ENCODE results near the gene TSPAN13.

- TF ChIP-seq CTCF (conservative IDR thresholded peaks at IDR 0.05; ENCODE audit: low read depth, low read length) (no peak), POLR2A (IDR thresholded peaks at IDR 0.05; ENCODE audit: low read depth, low read length) (no peak), USF2 (IDR thresholded peaks at IDR 0.05; ENCODE audit: low read depth, low read length) (no peak), MXI1 (IDR thresholded peaks at IDR 0.05; ENCODE audit: borderline replicate concordance, low read depth, low read length) (no peak), MAZ (IDR thresholded peaks at IDR 0.05; ENCODE audit: borderline replicate concordance, low read depth, low read length) (no peak), RAD21 (IDR thresholded peaks at IDR 0.05; ENCODE audit: low read length) (no peak), RCOR1 (IDR thresholded peaks at IDR 0.05; ENCODE audit: insufficient replicate concordance, low read length) (no peak), MAFK (IDR thresholded peaks at IDR 0.05; ENCODE audit: low read depth, low read length) (no peak), CHD1 (IDR thresholded peaks at IDR 0.05; ENCODE audit: low read depth, low read length) (no peak), FOS (IDR thresholded peaks at IDR 0.05; ENCODE audit: low read depth, low read length) (no peak)
Measured at GRCh38 chr7:16730937-16731336, 22.6 kb upstream of the TSPAN13 start.
